GM23338 (cell line): ENCODE results near the gene ZMPSTE24. TPM values are rescaled to one million over a fixed set of nuclear protein-coding genes. Genes with fewer than 3 reads are reported as not detected.

Experiments
- ATAC-seq: fragments of 200-7000 bp; cut with Tn5 transposase; 3 replicates; pipeline ENCODE4 v1.9.1; 2020
- DNase-seq: peaks from one replicate; pipeline ENCODE4 v3.0.0-alpha.2; 2015; ENCODE audit warnings: low spot score
- H2AFZ ChIP-seq: fragments of 200-600 bp; sonication (generic); 2 replicates; pipeline ENCODE4 v1.8.0; 2016; ENCODE audit warnings: antibody characterized with exemption, mild to moderate bottlenecking, moderate library complexity
- H3F3A ChIP-seq: fragments of 200-600 bp; sonication (generic); replicated peaks from 2 replicates; pipeline ENCODE4 v1.8.0; 2017; ENCODE audit warnings: antibody characterized with exemption, mixed run types, low read depth
- H3K27ac ChIP-seq: fragments of 200-600 bp; sonication (generic); 2 replicates; pipeline ENCODE4 v1.6.1; 2016; ENCODE audit warnings: low read depth
- H3K27me3 ChIP-seq: fragments of 200-600 bp; sonication (generic); 2 replicates; pipeline ENCODE4 v1.8.0; 2016; ENCODE audit warnings: mild to moderate bottlenecking, mixed run types, moderate library complexity; ENCODE audit not compliant: insufficient read depth
- H3K36me3 ChIP-seq: fragments of 200-600 bp; sonication (generic); 2 replicates; pipeline ENCODE4 v1.8.0; 2016; ENCODE audit warnings: mild to moderate bottlenecking; ENCODE audit not compliant: insufficient read depth
- H3K4me1 ChIP-seq: fragments of 200-600 bp; sonication (generic); 2 replicates; pipeline ENCODE4 v1.8.0; 2016; ENCODE audit warnings: mild to moderate bottlenecking, moderate library complexity; ENCODE audit not compliant: insufficient read depth
- H3K4me2 ChIP-seq: fragments of 200-600 bp; sonication (generic); 2 replicates; pipeline ENCODE4 v1.7.1; 2017; ENCODE audit warnings: mixed run types
- H3K4me3 ChIP-seq: fragments of 200-600 bp; sonication (generic); 2 replicates; pipeline ENCODE4 v1.6.1; 2016; ENCODE audit warnings: mixed run types
- H3K79me2 ChIP-seq: fragments of 200-600 bp; sonication (generic); replicated peaks from 2 replicates; pipeline ENCODE4 v1.8.0; 2017; ENCODE audit warnings: mild to moderate bottlenecking; ENCODE audit not compliant: insufficient read depth
- H3K9me2 ChIP-seq: fragments of 200-600 bp; sonication (generic); 2 replicates; pipeline ENCODE4 v1.8.0; 2017; ENCODE audit not compliant: insufficient read depth
- H4K20me1 ChIP-seq: fragments of 200-600 bp; sonication (generic); replicated peaks from 2 replicates; pipeline ENCODE4 v1.8.0; 2017; ENCODE audit warnings: mild to moderate bottlenecking; ENCODE audit not compliant: insufficient read depth
- H3K27ac Mint-ChIP-seq: 2 replicates; pipeline ENCODE4 v1.8.0; 2020; ENCODE audit warnings: inconsistent platforms, mild to moderate bottlenecking, moderate library complexity, mixed read lengths
- H3K27me3 Mint-ChIP-seq: 3 replicates; pipeline ENCODE4 v1.8.0; 2022; ENCODE audit warnings: low read depth, mild to moderate bottlenecking, moderate library complexity, mixed read lengths, inconsistent platforms; ENCODE audit not compliant: insufficient read depth, poor library complexity
- H3K36me3 Mint-ChIP-seq: 3 replicates; pipeline ENCODE4 v1.8.0; 2021; ENCODE audit warnings: low read depth, mild to moderate bottlenecking, inconsistent platforms, moderate library complexity, mixed read lengths
- H3K4me1 Mint-ChIP-seq: 3 replicates; pipeline ENCODE4 v1.8.0; 2020; ENCODE audit warnings: mild to moderate bottlenecking, inconsistent platforms, mixed read lengths
- H3K4me3 Mint-ChIP-seq: 3 replicates; pipeline ENCODE4 v1.8.0; 2021; ENCODE audit warnings: moderate library complexity, mild to moderate bottlenecking, inconsistent platforms, mixed read lengths
- H3K9me3 Mint-ChIP-seq: 3 replicates; pipeline ENCODE4 v1.8.0; 2020; ENCODE audit warnings: moderate library complexity, mild to moderate bottlenecking, inconsistent platforms, mixed read lengths
- CREB1 ChIP-seq: fragments of 250-450 bp; sonication (Bioruptor Pico); IDR thresholded peaks from 2 replicates; pipeline ENCODE4 v1.5.0; 2020; ENCODE audit warnings: low read depth, mild to moderate bottlenecking, moderate library complexity
- EZH2 ChIP-seq: fragments of 200-600 bp; sonication (generic); IDR thresholded peaks from one replicate; pipeline ENCODE4 v1.8.0; 2017; ENCODE audit warnings: antibody characterized with exemption, mild to moderate bottlenecking, low read depth; ENCODE audit not compliant: unreplicated experiment
- EZH2phosphoT487 ChIP-seq: fragments of 200-600 bp; sonication (generic); IDR thresholded peaks from one replicate; pipeline ENCODE4 v1.8.1; 2018; ENCODE audit warnings: antibody characterized with exemption; ENCODE audit not compliant: unreplicated experiment
- JUNB ChIP-seq: IDR thresholded peaks from one replicate; pipeline ENCODE4 v1.6.1; 2016; ENCODE audit warnings: antibody characterized with exemption; ENCODE audit not compliant: unreplicated experiment
- NANOG ChIP-seq: IDR thresholded peaks from 2 replicates; pipeline ENCODE4 v1.6.1; 2016; ENCODE audit warnings: antibody characterized with exemption, borderline replicate concordance
- POLR2AphosphoS5 ChIP-seq: IDR thresholded peaks from 2 replicates; pipeline ENCODE4 v1.6.1; 2016; ENCODE audit warnings: antibody characterized with exemption, low read depth
- STAT1 ChIP-seq: IDR thresholded peaks from one replicate; pipeline ENCODE4 v1.6.1; 2016; ENCODE audit warnings: antibody characterized with exemption; ENCODE audit not compliant: unreplicated experiment
- ZNF114 ChIP-seq: fragments of 250-450 bp; sonication (Bioruptor Pico); IDR thresholded peaks from 2 replicates; pipeline ENCODE4 v1.5.0; 2020; ENCODE audit warnings: mild to moderate bottlenecking, moderate library complexity
- ZNF331 ChIP-seq: fragments of 250-450 bp; sonication (Bioruptor Pico); IDR thresholded peaks from 2 replicates; pipeline ENCODE4 v1.5.0; 2020; ENCODE audit warnings: low read depth, mild to moderate bottlenecking, moderate library complexity
- polyA plus RNA-seq: library from polyadenylated mRNA; unstranded; fragments of >200 nt; fragmentation: Nextera tagmentation; extraction: Ambion mirVana; gene quantifications from 2 replicates; pipeline ENCODE4 v1.2.1, GENCODE V29; 2016
- total RNA-seq: library from RNA; depleted of rRNA; stranded (reverse); fragments of >200 nt; shearing (Covaris generic); gene quantifications from 2 replicates; pipeline ENCODE4 v1.2.3, GENCODE V29; 2014
- TF ChIP-seq, protein P1 (sequence below): IDR thresholded peaks from 2 replicates; pipeline ENCODE4 v1.6.1; 2016; ENCODE audit warnings: antibody characterized with exemption
- TF ChIP-seq, protein P2 (sequence below): fragments of 250-450 bp; sonication (Bioruptor Pico); IDR thresholded peaks from 2 replicates; pipeline ENCODE4 v1.5.0; 2020; ENCODE audit warnings: mild to moderate bottlenecking, moderate library complexity
- TF ChIP-seq, protein P3 (sequence below): IDR thresholded peaks from one replicate; pipeline ENCODE4 v1.6.1; 2018; ENCODE audit warnings: antibody characterized with exemption; ENCODE audit not compliant: unreplicated experiment
- TF ChIP-seq, protein P4 (sequence below), 2 experiments: fragments of 200-600 bp in 1 of 2; sonication (generic) in 1 of 2; conservative IDR thresholded peaks; 2 replicates each; pipeline versions ENCODE4 v1.5.1 to v1.6.1; 2016 to 2017; ENCODE audit warnings: antibody characterized with exemption in 2 of 2, low read depth in 2 of 2, mild to moderate bottlenecking in 2 of 2, moderate library complexity in 1 of 2

Gene ZMPSTE24
- total and polyA plus RNA-seq, 2 experiments from 2014 or later, result 23.1 to 51.2 TPM

DNA sequence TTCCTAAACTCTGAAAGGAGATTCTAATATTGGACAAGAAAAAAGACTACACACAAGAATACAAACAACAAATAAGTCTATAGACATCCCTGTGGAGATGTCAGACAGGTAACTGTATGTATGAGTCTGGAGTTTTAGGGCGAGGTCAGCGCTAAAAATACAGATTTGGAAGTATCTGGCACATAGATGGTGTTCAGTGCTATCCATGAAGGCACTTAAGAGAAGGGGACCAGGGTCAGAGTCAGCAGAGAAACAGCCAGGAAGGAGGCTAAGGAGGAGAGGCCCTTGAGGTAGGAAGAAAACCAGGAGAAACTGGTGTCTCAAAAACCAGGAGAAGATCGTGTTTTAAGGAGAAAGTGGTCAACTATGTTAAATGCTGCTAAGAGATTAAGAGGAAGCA is 18.1 kb downstream of the ZMPSTE24 start:
- Mint-ChIP-seq H3K36me3 (peaks cover 32% of the 10 kb centered on the region), H3K27me3 (peaks cover 3% of the 10 kb centered on the region), H3K4me3 (no peak overlapping the region), H3K4me1 (peaks cover 5% of the 10 kb centered on the region; the same call in 2 of the 3 replicates), H3K27ac (peak overlapping the region; percentile 91), H3K9me3 (no peaks in the 10 kb centered on the region)
- peak overlapping the region; percentile 11; the same call in 1 of the 2 replicates for H3K27ac ChIP-seq
- TF ChIP-seq ZNF331 (no peak), ZNF114 (CRISPR knock-in tag) (no peak), EZH2phosphoT487 (no peak), EZH2 (no peak), NANOG (no peak), STAT1 (no peak), CREB1 (CRISPR knock-in tag) (no peak), POLR2AphosphoS5 (no peak), JUNB (no peak)
- TF ChIP-seq, protein P1, sequence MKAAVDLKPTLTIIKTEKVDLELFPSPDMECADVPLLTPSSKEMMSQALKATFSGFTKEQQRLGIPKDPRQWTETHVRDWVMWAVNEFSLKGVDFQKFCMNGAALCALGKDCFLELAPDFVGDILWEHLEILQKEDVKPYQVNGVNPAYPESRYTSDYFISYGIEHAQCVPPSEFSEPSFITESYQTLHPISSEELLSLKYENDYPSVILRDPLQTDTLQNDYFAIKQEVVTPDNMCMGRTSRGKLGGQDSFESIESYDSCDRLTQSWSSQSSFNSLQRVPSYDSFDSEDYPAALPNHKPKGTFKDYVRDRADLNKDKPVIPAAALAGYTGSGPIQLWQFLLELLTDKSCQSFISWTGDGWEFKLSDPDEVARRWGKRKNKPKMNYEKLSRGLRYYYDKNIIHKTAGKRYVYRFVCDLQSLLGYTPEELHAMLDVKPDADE, result no peak
- TF ChIP-seq, protein P2, sequence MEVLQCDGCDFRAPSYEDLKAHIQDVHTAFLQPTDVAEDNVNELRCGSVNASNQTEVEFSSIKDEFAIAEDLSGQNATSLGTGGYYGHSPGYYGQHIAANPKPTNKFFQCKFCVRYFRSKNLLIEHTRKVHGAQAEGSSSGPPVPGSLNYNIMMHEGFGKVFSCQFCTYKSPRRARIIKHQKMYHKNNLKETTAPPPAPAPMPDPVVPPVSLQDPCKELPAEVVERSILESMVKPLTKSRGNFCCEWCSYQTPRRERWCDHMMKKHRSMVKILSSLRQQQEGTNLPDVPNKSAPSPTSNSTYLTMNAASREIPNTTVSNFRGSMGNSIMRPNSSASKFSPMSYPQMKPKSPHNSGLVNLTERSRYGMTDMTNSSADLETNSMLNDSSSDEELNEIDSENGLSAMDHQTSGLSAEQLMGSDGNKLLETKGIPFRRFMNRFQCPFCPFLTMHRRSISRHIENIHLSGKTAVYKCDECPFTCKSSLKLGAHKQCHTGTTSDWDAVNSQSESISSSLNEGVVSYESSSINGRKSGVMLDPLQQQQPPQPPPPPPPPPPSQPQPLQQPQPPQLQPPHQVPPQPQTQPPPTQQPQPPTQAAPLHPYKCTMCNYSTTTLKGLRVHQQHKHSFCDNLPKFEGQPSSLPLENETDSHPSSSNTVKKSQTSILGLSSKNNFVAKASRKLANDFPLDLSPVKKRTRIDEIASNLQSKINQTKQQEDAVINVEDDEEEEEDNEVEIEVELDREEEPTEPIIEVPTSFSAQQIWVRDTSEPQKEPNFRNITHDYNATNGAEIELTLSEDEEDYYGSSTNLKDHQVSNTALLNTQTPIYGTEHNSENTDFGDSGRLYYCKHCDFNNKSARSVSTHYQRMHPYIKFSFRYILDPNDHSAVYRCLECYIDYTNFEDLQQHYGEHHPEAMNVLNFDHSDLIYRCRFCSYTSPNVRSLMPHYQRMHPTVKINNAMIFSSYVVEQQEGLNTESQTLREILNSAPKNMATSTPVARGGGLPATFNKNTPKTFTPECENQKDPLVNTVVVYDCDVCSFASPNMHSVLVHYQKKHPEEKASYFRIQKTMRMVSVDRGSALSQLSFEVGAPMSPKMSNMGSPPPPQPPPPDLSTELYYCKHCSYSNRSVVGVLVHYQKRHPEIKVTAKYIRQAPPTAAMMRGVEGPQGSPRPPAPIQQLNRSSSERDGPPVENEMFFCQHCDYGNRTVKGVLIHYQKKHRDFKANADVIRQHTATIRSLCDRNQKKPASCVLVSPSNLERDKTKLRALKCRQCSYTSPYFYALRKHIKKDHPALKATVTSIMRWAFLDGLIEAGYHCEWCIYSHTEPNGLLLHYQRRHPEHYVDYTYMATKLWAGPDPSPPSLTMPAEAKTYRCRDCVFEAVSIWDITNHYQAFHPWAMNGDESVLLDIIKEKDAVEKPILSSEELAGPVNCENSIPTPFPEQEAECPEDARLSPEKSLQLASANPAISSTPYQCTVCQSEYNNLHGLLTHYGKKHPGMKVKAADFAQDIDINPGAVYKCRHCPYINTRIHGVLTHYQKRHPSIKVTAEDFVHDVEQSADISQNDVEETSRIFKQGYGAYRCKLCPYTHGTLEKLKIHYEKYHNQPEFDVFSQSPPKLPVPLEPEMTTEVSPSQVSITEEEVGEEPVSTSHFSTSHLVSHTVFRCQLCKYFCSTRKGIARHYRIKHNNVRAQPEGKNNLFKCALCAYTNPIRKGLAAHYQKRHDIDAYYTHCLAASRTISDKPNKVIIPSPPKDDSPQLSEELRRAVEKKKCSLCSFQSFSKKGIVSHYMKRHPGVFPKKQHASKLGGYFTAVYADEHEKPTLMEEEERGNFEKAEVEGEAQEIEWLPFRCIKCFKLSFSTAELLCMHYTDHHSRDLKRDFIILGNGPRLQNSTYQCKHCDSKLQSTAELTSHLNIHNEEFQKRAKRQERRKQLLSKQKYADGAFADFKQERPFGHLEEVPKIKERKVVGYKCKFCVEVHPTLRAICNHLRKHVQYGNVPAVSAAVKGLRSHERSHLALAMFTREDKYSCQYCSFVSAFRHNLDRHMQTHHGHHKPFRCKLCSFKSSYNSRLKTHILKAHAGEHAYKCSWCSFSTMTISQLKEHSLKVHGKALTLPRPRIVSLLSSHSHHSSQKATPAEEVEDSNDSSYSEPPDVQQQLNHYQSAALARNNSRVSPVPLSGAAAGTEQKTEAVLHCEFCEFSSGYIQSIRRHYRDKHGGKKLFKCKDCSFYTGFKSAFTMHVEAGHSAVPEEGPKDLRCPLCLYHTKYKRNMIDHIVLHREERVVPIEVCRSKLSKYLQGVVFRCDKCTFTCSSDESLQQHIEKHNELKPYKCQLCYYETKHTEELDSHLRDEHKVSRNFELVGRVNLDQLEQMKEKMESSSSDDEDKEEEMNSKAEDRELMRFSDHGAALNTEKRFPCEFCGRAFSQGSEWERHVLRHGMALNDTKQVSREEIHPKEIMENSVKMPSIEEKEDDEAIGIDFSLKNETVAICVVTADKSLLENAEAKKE (CRISPR knock-in tag), result no peak
- TF ChIP-seq, protein P3, sequence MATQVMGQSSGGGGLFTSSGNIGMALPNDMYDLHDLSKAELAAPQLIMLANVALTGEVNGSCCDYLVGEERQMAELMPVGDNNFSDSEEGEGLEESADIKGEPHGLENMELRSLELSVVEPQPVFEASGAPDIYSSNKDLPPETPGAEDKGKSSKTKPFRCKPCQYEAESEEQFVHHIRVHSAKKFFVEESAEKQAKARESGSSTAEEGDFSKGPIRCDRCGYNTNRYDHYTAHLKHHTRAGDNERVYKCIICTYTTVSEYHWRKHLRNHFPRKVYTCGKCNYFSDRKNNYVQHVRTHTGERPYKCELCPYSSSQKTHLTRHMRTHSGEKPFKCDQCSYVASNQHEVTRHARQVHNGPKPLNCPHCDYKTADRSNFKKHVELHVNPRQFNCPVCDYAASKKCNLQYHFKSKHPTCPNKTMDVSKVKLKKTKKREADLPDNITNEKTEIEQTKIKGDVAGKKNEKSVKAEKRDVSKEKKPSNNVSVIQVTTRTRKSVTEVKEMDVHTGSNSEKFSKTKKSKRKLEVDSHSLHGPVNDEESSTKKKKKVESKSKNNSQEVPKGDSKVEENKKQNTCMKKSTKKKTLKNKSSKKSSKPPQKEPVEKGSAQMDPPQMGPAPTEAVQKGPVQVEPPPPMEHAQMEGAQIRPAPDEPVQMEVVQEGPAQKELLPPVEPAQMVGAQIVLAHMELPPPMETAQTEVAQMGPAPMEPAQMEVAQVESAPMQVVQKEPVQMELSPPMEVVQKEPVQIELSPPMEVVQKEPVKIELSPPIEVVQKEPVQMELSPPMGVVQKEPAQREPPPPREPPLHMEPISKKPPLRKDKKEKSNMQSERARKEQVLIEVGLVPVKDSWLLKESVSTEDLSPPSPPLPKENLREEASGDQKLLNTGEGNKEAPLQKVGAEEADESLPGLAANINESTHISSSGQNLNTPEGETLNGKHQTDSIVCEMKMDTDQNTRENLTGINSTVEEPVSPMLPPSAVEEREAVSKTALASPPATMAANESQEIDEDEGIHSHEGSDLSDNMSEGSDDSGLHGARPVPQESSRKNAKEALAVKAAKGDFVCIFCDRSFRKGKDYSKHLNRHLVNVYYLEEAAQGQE, result no peak
- TF ChIP-seq, protein P4, sequence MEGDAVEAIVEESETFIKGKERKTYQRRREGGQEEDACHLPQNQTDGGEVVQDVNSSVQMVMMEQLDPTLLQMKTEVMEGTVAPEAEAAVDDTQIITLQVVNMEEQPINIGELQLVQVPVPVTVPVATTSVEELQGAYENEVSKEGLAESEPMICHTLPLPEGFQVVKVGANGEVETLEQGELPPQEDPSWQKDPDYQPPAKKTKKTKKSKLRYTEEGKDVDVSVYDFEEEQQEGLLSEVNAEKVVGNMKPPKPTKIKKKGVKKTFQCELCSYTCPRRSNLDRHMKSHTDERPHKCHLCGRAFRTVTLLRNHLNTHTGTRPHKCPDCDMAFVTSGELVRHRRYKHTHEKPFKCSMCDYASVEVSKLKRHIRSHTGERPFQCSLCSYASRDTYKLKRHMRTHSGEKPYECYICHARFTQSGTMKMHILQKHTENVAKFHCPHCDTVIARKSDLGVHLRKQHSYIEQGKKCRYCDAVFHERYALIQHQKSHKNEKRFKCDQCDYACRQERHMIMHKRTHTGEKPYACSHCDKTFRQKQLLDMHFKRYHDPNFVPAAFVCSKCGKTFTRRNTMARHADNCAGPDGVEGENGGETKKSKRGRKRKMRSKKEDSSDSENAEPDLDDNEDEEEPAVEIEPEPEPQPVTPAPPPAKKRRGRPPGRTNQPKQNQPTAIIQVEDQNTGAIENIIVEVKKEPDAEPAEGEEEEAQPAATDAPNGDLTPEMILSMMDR (conservative IDR thresholded peaks at IDR 0.05; ENCODE audit: low read depth in 2 of 2), result no peak
- H2AFZ ChIP-seq, result no peak overlapping the region
- H3K79me2 ChIP-seq, result 0 out of 2 replicates have a peak, but pooled peaks cover 11% of the 10 kb centered on the region
- H3F3A ChIP-seq, result no peaks in the 10 kb centered on the region; the same call in 1 of the 2 replicates
- H4K20me1 ChIP-seq, result peaks cover 20% of the 10 kb centered on the region
- H3K4me1 ChIP-seq, result no peaks in the 10 kb centered on the region
- DNase-seq (no peak), ATAC-seq (no peak)
- no peaks in the 10 kb centered on the region for H3K27me3 ChIP-seq
- H3K36me3 ChIP-seq, result peaks cover 18% of the 10 kb centered on the region; the same call in 1 of the 2 replicates
- no peak overlapping the region for H3K4me2 ChIP-seq
- H3K9me2 ChIP-seq, result no peaks in the 10 kb centered on the region
- no peak overlapping the region for H3K4me3 ChIP-seq
